GM21526 (cell line): ENCODE data around the gene COA7.

Source experiments
- ATAC-seq: cut with Tn5 transposase; IDR thresholded peaks from one replicate; pipeline ENCODE4 v1.9.1; 2021; ENCODE audit warnings: moderate library complexity; ENCODE audit not compliant: unreplicated experiment, low FRiP score

Gene COA7

GRCh38 chr1:52674497-52675384 is 23.4 kb downstream of the COA7 start:
- no peak for ATAC-seq

GRCh38 chr1:52673513-52673912 is 24.6 kb downstream of the COA7 start:
- ATAC-seq: no peak

DNA sequence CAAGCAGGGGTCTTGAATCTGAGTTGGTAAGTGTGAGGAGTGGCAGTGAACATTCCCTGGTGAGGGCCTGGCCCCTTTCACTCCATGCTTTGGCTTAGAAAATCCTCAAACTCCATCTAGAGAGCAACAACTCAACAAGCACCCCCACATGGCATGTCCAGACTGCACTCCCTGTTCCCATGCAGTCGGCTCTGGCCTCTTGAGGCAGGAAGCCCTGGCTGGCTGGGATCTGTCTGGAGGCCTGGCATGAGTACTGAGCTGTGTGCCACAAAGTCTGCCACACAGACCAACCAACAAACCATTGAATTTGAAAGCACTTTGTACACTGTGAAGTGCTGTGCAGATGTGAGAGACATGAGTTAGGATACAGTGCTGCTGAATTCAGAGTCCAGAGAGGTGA is 25.2 kb downstream of the COA7 start:
- no peak for ATAC-seq

DNA sequence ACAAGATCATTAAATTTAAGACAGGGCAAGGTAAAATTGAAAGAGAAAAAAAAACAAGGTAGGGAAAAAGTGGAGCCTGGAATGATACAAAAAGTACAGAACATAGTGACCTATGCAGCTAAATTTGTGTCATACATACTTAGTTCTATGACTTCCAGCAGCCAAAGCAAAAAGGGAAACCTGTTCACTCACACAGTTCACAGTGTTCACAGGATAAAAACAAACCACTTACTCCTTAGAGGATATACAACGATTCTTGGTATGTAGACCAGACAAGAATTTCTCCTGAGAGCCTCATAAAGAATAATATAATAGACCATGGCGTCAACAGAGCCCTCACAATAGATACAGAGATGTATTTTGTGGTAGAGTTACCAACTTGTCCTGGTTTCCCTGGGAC is 27.5 kb downstream of the COA7 start:
- no peak for ATAC-seq

DNA sequence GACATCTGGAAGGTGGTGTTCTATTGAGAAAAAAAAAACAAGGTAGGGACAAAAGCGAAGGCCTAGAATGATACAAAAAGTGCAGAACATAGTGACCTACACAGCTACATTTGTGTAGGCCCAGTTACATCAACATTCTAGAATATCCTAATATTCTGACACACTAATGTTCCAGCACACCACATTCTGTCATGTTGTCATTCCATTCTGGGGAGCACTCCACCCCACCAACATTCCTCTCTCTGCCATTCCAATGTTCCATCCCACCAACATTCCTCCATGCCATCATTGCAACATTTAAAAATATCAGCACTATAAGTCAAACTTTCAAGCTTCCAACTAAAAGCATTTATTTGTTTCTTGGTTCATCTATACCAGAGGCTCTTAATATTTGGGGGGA is 28.5 kb downstream of the COA7 start:
- no peak for ATAC-seq

GRCh38 chr1:52668711-52669110 is 29.4 kb downstream of the COA7 start:
- ATAC-seq: no peak

DNA sequence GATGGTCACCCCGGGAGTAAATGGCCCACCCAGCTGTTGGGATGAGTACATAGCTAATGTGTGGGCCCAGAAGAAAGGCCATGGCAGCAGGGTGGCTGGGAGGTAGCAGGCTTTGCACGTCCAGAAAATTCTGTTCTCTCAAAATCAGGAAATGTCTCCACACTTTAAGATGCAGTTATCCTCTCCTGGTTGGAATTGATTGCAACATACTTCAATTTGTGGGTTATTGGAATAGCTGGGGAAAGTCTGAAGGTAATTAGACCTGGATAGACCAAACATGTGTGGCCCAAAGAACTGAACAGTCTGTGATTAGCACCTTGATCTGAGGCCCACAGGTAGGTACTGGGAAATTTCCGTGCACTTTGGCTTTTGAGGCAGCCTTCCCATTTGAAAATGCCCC is 30.2 kb downstream of the COA7 start:
- no peak for ATAC-seq

DNA sequence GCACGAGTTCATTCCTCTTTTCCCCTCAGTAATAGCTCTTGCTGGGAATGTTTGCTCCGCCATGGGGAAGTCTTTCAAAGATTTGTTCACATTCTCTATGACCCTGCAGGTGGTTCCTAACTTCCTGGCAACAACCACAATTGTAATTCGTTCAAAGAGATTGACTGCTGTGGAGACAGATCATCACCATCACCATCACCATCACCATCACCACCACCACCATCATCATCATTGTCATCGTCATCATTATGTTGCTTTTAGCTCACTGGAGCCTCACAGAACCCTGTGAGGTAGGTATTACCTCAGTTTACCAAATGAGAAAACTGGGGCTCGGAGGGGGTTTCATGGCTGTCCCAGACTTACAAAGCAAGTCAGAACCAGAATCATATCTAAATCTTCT is 30.9 kb downstream of the COA7 start:
- no peak for ATAC-seq

DNA sequence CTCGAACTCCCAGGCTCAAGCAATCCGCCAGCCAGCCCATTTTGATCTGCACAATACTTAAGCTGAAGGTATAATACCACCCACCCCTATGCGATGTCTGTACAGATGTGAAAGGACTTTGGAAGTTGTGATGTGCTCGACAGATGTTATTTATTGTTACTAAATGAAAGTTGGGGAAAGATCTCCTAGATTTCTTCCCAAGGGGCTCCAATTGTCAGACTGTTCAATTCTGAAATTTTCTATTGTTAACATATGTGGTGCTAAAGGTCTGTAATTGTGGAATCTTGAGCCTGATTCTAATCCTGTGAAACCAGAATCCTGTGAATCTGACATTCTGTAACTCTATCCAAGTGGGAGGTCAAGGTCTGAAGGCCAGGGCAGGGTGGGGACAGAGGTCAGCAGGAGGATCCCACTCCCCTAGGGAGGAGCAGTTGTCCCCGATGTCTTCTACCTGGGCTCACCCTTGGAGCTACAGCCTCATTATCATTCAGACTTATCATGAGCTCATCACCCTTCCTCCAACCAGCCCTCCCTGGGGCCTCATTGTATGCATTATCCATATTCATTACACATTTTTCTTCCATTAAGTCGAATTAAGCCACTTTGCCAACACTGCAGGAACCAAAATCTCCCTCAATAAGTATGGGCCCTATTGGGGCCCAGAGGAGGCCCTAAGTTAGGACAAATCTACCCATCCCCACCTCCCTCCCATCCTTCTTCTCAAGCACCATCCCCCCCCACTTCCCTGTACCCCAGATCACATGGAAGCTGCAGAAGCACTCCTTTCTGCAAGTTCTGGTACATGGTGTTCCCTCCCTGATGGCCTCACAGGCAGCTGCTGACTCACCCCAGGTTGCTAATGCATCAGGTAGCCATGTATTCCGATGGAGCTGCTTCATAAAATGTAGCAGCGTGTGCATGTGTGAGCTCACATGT is 32.9 kb downstream of the COA7 start:
- no peak for ATAC-seq

- ATAC-seq: no peak
Measured at GRCh38 chr1:52663716-52664115, 34.4 kb downstream of the COA7 start.

DNA sequence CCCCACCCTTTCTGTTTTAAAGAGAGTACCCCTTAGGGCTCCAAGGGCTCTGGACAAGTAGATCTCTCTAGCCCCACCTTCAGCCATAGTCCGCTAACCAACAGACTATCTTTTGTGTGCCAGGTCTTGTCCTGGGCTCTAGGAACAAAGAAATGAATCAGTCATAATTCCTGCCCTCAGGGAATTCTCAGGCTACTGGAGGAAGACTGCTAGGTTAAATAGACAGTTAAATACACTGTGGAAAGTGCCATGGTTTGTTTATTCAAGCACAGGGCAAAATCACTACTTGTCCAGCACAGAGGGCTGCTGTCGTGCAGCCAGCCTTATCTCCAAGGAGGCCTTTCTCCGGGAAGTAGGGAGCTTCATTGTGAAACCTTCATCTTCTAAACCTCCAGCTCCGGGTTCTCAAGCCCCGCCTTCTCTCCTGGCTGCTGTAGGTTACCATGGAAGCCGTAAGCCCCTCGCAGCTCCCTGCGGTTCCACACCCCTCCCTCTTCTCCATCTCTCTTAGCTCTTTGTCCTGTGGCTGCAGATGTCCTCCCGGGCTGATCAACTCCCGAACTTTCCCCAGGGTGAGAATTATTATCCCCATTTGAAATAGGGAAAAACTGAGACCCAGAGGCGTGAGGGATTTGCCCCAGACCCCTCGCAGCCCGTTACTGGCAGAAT is 35.4 kb downstream of the COA7 start:
- ATAC-seq: no peak

DNA sequence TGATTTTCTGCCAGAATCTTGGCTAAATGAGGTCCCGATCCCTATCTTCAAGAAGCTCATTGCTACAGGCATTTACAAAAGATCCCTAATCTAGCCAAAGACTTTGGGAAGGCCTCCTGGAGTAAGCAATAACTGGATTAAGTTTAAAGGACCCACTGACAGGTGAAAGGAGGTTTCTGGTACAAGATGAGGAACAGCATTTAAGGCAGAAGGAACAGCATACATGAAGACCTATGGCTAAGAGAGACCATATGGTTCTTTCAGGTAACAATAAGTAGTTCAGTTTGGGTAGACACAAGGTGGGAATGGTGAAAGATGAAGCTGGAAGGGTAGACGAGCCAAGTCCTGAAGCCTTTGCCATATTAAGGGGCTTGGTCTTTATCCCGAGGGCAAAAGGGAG is 37.3 kb downstream of the COA7 start:
- ATAC-seq: no peak

DNA sequence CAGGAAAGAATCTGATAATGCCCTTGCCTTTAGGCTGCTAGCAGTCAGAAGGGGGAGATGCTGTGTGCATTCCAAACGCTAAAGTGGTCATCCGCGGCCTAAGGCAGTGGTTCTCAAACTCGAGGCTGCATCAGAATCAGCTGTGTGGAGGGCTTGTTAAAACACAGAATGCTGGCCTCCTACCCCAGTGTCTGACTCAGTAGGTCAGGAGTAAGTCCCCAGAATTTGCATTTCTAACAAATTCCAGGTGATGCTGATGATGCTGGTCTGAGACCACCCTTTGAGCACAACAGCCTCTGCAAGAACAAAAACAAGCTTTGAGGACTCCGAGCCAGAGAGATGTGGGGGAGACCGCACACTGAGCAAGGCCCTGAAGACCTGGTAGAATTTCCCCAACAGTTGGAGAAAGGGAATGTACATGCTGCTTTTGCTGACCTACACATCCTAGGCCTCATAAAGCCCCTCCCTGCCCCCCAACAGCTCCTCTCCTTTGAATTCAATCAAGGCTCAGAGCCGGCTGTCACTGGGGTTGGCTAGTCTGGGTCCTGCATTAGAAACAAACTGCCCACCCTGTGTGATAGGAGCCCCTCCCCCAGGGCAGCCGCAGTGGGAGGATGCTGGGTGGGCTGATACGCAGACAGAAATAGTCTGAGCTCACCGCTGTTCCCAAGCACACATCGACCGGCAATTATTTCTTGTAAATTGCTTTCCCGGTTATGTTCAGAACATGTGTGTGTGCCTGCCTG is 38.1 kb downstream of the COA7 start:
- no peak for ATAC-seq

DNA sequence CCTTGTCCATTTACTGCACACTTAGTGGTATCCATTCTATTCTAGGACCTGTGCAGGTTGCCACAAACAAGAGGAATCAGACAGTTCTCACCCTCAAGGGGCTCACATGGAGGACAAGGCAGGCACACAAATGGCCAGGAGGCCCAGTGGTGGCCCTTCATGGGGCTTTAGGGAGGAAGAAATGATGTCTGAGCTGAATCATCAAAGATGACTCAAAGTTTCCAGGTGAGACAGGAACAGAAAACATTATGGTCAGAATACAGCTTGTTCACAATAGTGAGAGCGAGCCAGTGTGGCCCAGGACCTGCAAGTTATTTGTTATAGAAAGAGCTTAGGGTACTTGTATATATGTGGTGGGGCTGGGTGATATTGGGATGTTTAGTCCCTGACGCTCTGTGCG is 38.8 kb downstream of the COA7 start:
- no peak for ATAC-seq

DNA sequence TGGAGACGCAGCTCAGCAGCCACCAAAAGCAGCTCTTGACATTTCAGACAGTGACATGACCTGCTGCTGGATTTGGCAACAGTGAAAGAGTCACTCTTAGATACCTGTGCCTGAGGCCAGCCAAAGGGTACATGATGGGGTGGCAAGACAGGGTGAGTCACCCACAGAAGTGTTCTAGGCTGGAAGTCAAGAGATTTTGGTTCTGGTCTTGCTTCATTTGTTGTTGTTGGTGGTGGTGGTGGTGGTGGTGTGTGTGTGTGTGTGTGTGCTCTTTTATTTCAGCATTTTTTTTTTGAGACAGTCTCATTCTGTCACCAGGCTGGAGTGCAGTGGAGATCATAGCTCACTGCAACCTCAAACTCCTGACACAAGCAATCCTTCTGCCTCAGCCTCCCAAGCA is 39.4 kb downstream of the COA7 start:
- no peak for ATAC-seq

GRCh38 chr1:52657702-52658101 is 40.4 kb downstream of the COA7 start:
- no peak for ATAC-seq

- ATAC-seq: no peak
Measured at GRCh38 chr1:52654063-52654462, 44.1 kb downstream of the COA7 start.

GRCh38 chr1:52653207-52653849 is 44.8 kb downstream of the COA7 start:
- no peak for ATAC-seq

DNA sequence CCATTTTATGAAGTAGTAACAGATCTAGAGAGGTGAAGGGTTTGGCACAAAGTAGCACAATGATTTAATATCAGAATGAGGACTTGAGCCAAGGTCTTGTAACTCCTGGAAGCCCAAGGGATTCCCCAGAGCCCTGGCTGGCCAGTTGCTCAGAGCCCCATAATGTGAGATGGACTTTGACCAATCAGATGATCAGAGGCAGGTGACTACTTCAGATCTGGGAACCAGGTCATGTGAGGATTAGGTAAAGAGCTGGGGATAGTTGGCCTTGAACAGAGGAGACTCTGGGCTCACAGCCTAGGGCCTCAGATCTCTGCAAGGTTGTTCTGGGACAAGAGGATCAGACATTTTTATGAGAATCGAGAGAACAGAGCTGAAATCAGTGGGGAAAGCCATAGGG is 46.2 kb downstream of the COA7 start:
- ATAC-seq: no peak

DNA sequence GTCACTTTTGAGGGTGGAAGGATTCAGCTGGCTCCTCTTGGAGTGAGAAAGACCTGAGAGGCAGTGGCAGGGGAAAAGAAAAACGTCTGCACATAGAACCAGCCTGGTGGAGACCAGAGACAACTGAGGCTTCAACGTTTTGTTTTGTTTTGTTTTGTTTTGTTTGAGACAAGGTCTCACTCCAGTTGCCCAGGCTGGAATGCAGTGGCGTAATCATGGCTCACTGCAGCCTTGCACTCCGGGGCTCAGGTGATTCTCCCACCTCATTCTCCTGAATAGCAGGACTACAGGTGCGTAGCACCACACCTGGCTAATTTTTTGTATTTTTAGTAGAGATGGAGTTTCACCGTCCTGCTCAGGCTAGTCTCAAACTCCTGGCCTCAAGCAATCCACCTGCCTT is 52.9 kb downstream of the COA7 start:
- ATAC-seq: no peak
